Measurements from ENCODE around the gene DOCK1.

Gene DOCK1

GRCh38 chr10:126927799-126928198, 22.6 kb downstream of the DOCK1 start:
- Histone ChIP-seq H2AFZ (no peak overlapping the region), H3K9ac (no peak overlapping the region), H3K27ac (no peak overlapping the region), H3K36me3 (ENCODE audit: control insufficient read depth, insufficient read depth, low read length) (no peaks in the 10 kb centered on the region), H3K4me2 (ENCODE audit: low read length) (no peak overlapping the region), H3K27me3 (ENCODE audit: control insufficient read depth, insufficient read depth, low read length) (no peaks in the 10 kb centered on the region), H3K79me2 (peaks cover 29% of the 10 kb centered on the region), H3K4me3 (ENCODE audit: low read depth, low read length) (no peak overlapping the region), H3K9me3 (ENCODE audit: control insufficient read depth, low read length) (no peaks in the 10 kb centered on the region), H3K4me1 (no peaks in the 10 kb centered on the region)
- no peak for TF ChIP-seq CTCF (IDR thresholded peaks at IDR 0.05)

- H3K4me2 ChIP-seq (ENCODE audit: low read length) = no peak overlapping the region
- H3K27me3 ChIP-seq (ENCODE audit: control insufficient read depth, insufficient read depth, low read length) = no peaks in the 10 kb centered on the region
- peaks cover 30% of the 10 kb centered on the region for H3K79me2 ChIP-seq
- H3K36me3 ChIP-seq (ENCODE audit: control insufficient read depth, insufficient read depth, low read length) = no peaks in the 10 kb centered on the region
- H3K9ac ChIP-seq = no peak overlapping the region
- no peak for TF ChIP-seq CTCF (IDR thresholded peaks at IDR 0.05)
- no peak overlapping the region for H3K27ac ChIP-seq
- no peak overlapping the region for H2AFZ ChIP-seq
- H3K4me3 ChIP-seq (ENCODE audit: low read depth, low read length) = no peak overlapping the region
- no peaks in the 10 kb centered on the region for H3K9me3 ChIP-seq (ENCODE audit: control insufficient read depth, low read length)
- H3K4me1 ChIP-seq = no peaks in the 10 kb centered on the region
These were observed 23.0 kb downstream of the DOCK1 start for GRCh38 chr10:126928274-126928673.

- TF ChIP-seq CTCF (IDR thresholded peaks at IDR 0.05) = no peak
- Histone ChIP-seq H3K36me3 (ENCODE audit: control insufficient read depth, insufficient read depth, low read length) (no peaks in the 10 kb centered on the region), H3K27ac (no peak overlapping the region), H3K4me2 (ENCODE audit: low read length) (no peak overlapping the region), H3K4me3 (ENCODE audit: low read depth, low read length) (no peak overlapping the region), H3K4me1 (no peaks in the 10 kb centered on the region), H3K27me3 (ENCODE audit: control insufficient read depth, insufficient read depth, low read length) (no peaks in the 10 kb centered on the region), H3K9ac (no peak overlapping the region), H3K9me3 (ENCODE audit: control insufficient read depth, low read length) (no peaks in the 10 kb centered on the region), H3K79me2 (peaks cover 30% of the 10 kb centered on the region), H2AFZ (no peak overlapping the region)
These were observed 24.2 kb downstream of the DOCK1 start for GRCh38 chr10:126929391-126929790.

GRCh38 chr10:126930131-126930882, 25.1 kb downstream of the DOCK1 start:
- Histone ChIP-seq H3K4me1 (no peaks in the 10 kb centered on the region), H3K27ac (no peak overlapping the region)

More at GRCh38 chr10:126930131-126930882, 25.1 kb downstream of the DOCK1 start:
- Histone ChIP-seq H3K79me2 (peaks cover 30% of the 10 kb centered on the region), H3K27me3 (ENCODE audit: control insufficient read depth, insufficient read depth, low read length) (no peaks in the 10 kb centered on the region), H3K4me3 (ENCODE audit: low read depth, low read length) (no peak overlapping the region), H3K9me3 (ENCODE audit: control insufficient read depth, low read length) (no peaks in the 10 kb centered on the region), H2AFZ (no peak overlapping the region), H3K36me3 (ENCODE audit: control insufficient read depth, insufficient read depth, low read length) (no peaks in the 10 kb centered on the region), H3K4me2 (ENCODE audit: low read length) (no peak overlapping the region), H3K9ac (no peak overlapping the region)
- no peak for TF ChIP-seq CTCF (IDR thresholded peaks at IDR 0.05)

Data from parathyroid adenoma (tissue), 2 donors.